ENCODE measurements around the gene PSMG3.
A peak's percentile ranks its signal among the peaks of the same experiment; 100 is the strongest.

Gene PSMG3

GRCh38 chr7:1537535-1538412, 32.1 kb downstream of the PSMG3 start:
- no peak overlapping the region for H3K4me3 ChIP-seq (ENCODE audit: low read depth, low read length)
- H3K27me3 ChIP-seq (ENCODE audit: control insufficient read depth, insufficient read depth, low read length) = no peaks in the 10 kb centered on the region
- H3K36me3 ChIP-seq (ENCODE audit: control insufficient read depth, insufficient read depth, low read length) = peaks cover 24% of the 10 kb centered on the region
- H3K9ac ChIP-seq (ENCODE audit: low read depth, low read length) = no peak overlapping the region
- no peaks in the 10 kb centered on the region for H3K9me3 ChIP-seq (ENCODE audit: control insufficient read depth, insufficient read depth, low read length)
- peaks cover 5% of the 10 kb centered on the region for H3K4me1 ChIP-seq (ENCODE audit: control insufficient read depth, insufficient read depth, low read length)

GRCh38 chr7:1536743-1537534, 32.9 kb downstream of the PSMG3 start:
- H3K27me3 ChIP-seq (ENCODE audit: control insufficient read depth, insufficient read depth, low read length) = no peaks in the 10 kb centered on the region
- peaks cover 22% of the 10 kb centered on the region for H3K36me3 ChIP-seq (ENCODE audit: control insufficient read depth, insufficient read depth, low read length)
- no peak overlapping the region for H3K4me3 ChIP-seq (ENCODE audit: low read depth, low read length)
- no peaks in the 10 kb centered on the region for H3K9me3 ChIP-seq (ENCODE audit: control insufficient read depth, insufficient read depth, low read length)
- peaks cover 9% of the 10 kb centered on the region for H3K4me1 ChIP-seq (ENCODE audit: control insufficient read depth, insufficient read depth, low read length)
- no peak overlapping the region for H3K9ac ChIP-seq (ENCODE audit: low read depth, low read length)

- H3K4me1 ChIP-seq (ENCODE audit: control insufficient read depth, insufficient read depth, low read length) = peaks cover 9% of the 10 kb centered on the region
- peaks cover 22% of the 10 kb centered on the region for H3K36me3 ChIP-seq (ENCODE audit: control insufficient read depth, insufficient read depth, low read length)
Observed at GRCh38 chr7:1536455-1536742, 33.4 kb downstream of the PSMG3 start.

GRCh38 chr7:1535701-1536454, 34.0 kb downstream of the PSMG3 start:
- Histone ChIP-seq H3K36me3 (ENCODE audit: control insufficient read depth, insufficient read depth, low read length) (peaks cover 17% of the 10 kb centered on the region), H3K4me1 (ENCODE audit: control insufficient read depth, insufficient read depth, low read length) (peaks cover 9% of the 10 kb centered on the region), H3K27me3 (ENCODE audit: control insufficient read depth, insufficient read depth, low read length) (no peaks in the 10 kb centered on the region), H3K4me3 (ENCODE audit: low read depth, low read length) (no peak overlapping the region), H3K9ac (ENCODE audit: low read depth, low read length) (no peak overlapping the region), H3K9me3 (ENCODE audit: control insufficient read depth, insufficient read depth, low read length) (no peaks in the 10 kb centered on the region)

More at GRCh38 chr7:1536455-1536742, 33.4 kb downstream of the PSMG3 start:
- Histone ChIP-seq H3K27me3 (ENCODE audit: control insufficient read depth, insufficient read depth, low read length) (no peaks in the 10 kb centered on the region), H3K9ac (ENCODE audit: low read depth, low read length) (no peak overlapping the region), H3K9me3 (ENCODE audit: control insufficient read depth, insufficient read depth, low read length) (no peaks in the 10 kb centered on the region), H3K4me3 (ENCODE audit: low read depth, low read length) (no peak overlapping the region)

GRCh38 chr7:1535100-1535458, 34.8 kb downstream of the PSMG3 start:
- Histone ChIP-seq H3K9me3 (ENCODE audit: control insufficient read depth, insufficient read depth, low read length) (no peaks in the 10 kb centered on the region), H3K27me3 (ENCODE audit: control insufficient read depth, insufficient read depth, low read length) (no peaks in the 10 kb centered on the region), H3K36me3 (ENCODE audit: control insufficient read depth, insufficient read depth, low read length) (peaks cover 10% of the 10 kb centered on the region), H3K4me1 (ENCODE audit: control insufficient read depth, insufficient read depth, low read length) (peaks cover 9% of the 10 kb centered on the region), H3K9ac (ENCODE audit: low read depth, low read length) (no peak overlapping the region), H3K4me3 (ENCODE audit: low read depth, low read length) (no peak overlapping the region)

- H3K4me1 ChIP-seq (ENCODE audit: control insufficient read depth, insufficient read depth, low read length) = peaks cover 9% of the 10 kb centered on the region
- H3K9me3 ChIP-seq (ENCODE audit: control insufficient read depth, insufficient read depth, low read length) = no peaks in the 10 kb centered on the region
- no peak overlapping the region for H3K9ac ChIP-seq (ENCODE audit: low read depth, low read length)
- H3K4me3 ChIP-seq (ENCODE audit: low read depth, low read length) = no peak overlapping the region
- H3K27me3 ChIP-seq (ENCODE audit: control insufficient read depth, insufficient read depth, low read length) = no peaks in the 10 kb centered on the region
- H3K36me3 ChIP-seq (ENCODE audit: control insufficient read depth, insufficient read depth, low read length) = peaks cover 5% of the 10 kb centered on the region
Observed at GRCh38 chr7:1534330-1535099, 35.3 kb downstream of the PSMG3 start.

GRCh38 chr7:1533547-1534329, 36.1 kb downstream of the PSMG3 start:
- H3K36me3 ChIP-seq (ENCODE audit: control insufficient read depth, insufficient read depth, low read length) = peaks cover under 1% of the 10 kb centered on the region
- H3K4me1 ChIP-seq (ENCODE audit: control insufficient read depth, insufficient read depth, low read length) = peaks cover 9% of the 10 kb centered on the region
- H3K9ac ChIP-seq (ENCODE audit: low read depth, low read length) = no peak overlapping the region
- no peak overlapping the region for H3K4me3 ChIP-seq (ENCODE audit: low read depth, low read length)
- no peaks in the 10 kb centered on the region for H3K27me3 ChIP-seq (ENCODE audit: control insufficient read depth, insufficient read depth, low read length)
- no peaks in the 10 kb centered on the region for H3K9me3 ChIP-seq (ENCODE audit: control insufficient read depth, insufficient read depth, low read length)

GRCh38 chr7:1533255-1533546, 36.6 kb downstream of the PSMG3 start:
- Histone ChIP-seq H3K4me1 (ENCODE audit: control insufficient read depth, insufficient read depth, low read length) (peaks cover 9% of the 10 kb centered on the region), H3K9me3 (ENCODE audit: control insufficient read depth, insufficient read depth, low read length) (no peaks in the 10 kb centered on the region), H3K36me3 (ENCODE audit: control insufficient read depth, insufficient read depth, low read length) (no peaks in the 10 kb centered on the region), H3K9ac (ENCODE audit: low read depth, low read length) (peak overlapping the region; percentile 37), H3K4me3 (ENCODE audit: low read depth, low read length) (no peak overlapping the region), H3K27me3 (ENCODE audit: control insufficient read depth, insufficient read depth, low read length) (no peaks in the 10 kb centered on the region)

- Histone ChIP-seq H3K4me1 (ENCODE audit: control insufficient read depth, insufficient read depth, low read length) (peaks cover 9% of the 10 kb centered on the region), H3K9ac (ENCODE audit: low read depth, low read length) (peak overlapping the region; percentile 37)
Observed at GRCh38 chr7:1532456-1533254, 37.2 kb downstream of the PSMG3 start.

GRCh38 chr7:1531979-1532455, 37.8 kb downstream of the PSMG3 start:
- peak overlapping the region; percentile 63 for H3K4me3 ChIP-seq (ENCODE audit: low read depth, low read length)
- H3K4me1 ChIP-seq (ENCODE audit: control insufficient read depth, insufficient read depth, low read length) = peaks cover 9% of the 10 kb centered on the region
- no peaks in the 10 kb centered on the region for H3K27me3 ChIP-seq (ENCODE audit: control insufficient read depth, insufficient read depth, low read length)
- H3K9ac ChIP-seq (ENCODE audit: low read depth, low read length) = peak overlapping the region; percentile 26
- H3K36me3 ChIP-seq (ENCODE audit: control insufficient read depth, insufficient read depth, low read length) = no peaks in the 10 kb centered on the region
- H3K9me3 ChIP-seq (ENCODE audit: control insufficient read depth, insufficient read depth, low read length) = no peaks in the 10 kb centered on the region

More at GRCh38 chr7:1532456-1533254, 37.2 kb downstream of the PSMG3 start:
- H3K9me3 ChIP-seq (ENCODE audit: control insufficient read depth, insufficient read depth, low read length) = no peaks in the 10 kb centered on the region
- peak overlapping the region; percentile 63 for H3K4me3 ChIP-seq (ENCODE audit: low read depth, low read length)
- H3K36me3 ChIP-seq (ENCODE audit: control insufficient read depth, insufficient read depth, low read length) = no peaks in the 10 kb centered on the region
- H3K27me3 ChIP-seq (ENCODE audit: control insufficient read depth, insufficient read depth, low read length) = no peaks in the 10 kb centered on the region
